Neural cell (in vitro differentiated cells): ENCODE measurements around the gene PRELID2. TPM values are rescaled to one million over a fixed set of nuclear protein-coding genes. Genes with fewer than 3 reads are reported as not detected.

ENCODE experiments used
- H2AFZ ChIP-seq: fragments of 200-600, 300-800 bp; sonication (generic), shearing (Covaris generic); 2 replicates; pipeline ENCODE4 v1.6.0; 2014; ENCODE audit warnings: low read depth, mild to moderate bottlenecking, antibody characterized with exemption, low read length, moderate library complexity
- H3F3A ChIP-seq: fragments of 200-600 bp; shearing (Covaris generic); 2 replicates; pipeline ENCODE4 v1.6.1; 2016; ENCODE audit warnings: mild to moderate bottlenecking, moderate library complexity, mixed read lengths, antibody characterized with exemption, low read length; ENCODE audit not compliant: insufficient read depth, poor library complexity, severe bottlenecking
- H3K27ac ChIP-seq: fragments of 200-600, 300-800 bp; sonication (generic), shearing (Covaris generic); 2 replicates; pipeline ENCODE4 v1.5.1; 2014; ENCODE audit warnings: mild to moderate bottlenecking, low read length, moderate library complexity
- H3K27me3 ChIP-seq: fragments of 300-800, 200-600 bp; sonication (generic), shearing (Covaris generic); 2 replicates; pipeline ENCODE4 v1.6.0; 2014; ENCODE audit warnings: mild to moderate bottlenecking, low read depth, low read length, moderate library complexity; ENCODE audit not compliant: insufficient read depth
- H3K36me3 ChIP-seq: fragments of 300-800, 200-600 bp; sonication (generic), shearing (Covaris generic); 2 replicates; pipeline ENCODE4 v1.5.1; 2014; ENCODE audit warnings: mild to moderate bottlenecking, antibody characterized with exemption, low read length, moderate library complexity; ENCODE audit not compliant: insufficient read depth
- H3K4me2 ChIP-seq: fragments of 300-800, 200-600 bp; sonication (generic), shearing (Covaris generic); 2 replicates; pipeline ENCODE4 v1.6.0; 2014; ENCODE audit warnings: mild to moderate bottlenecking, low read length
- H3K4me3 ChIP-seq: fragments of 300-800, 200-600 bp; sonication (generic), shearing (Covaris generic); 2 replicates; pipeline ENCODE4 v1.5.1; 2014; ENCODE audit warnings: mild to moderate bottlenecking, low read length, moderate library complexity
- H3K79me2 ChIP-seq: fragments of 200-600 bp; shearing (Covaris generic); replicated peaks from 2 replicates; pipeline ENCODE4 v1.6.0; 2014; ENCODE audit warnings: mild to moderate bottlenecking, low read length, moderate library complexity; ENCODE audit not compliant: insufficient read depth
- H3K9ac ChIP-seq: fragments of 300-800, 200-600 bp; sonication (generic), shearing (Covaris generic); 2 replicates; pipeline ENCODE4 v1.6.1; 2016; ENCODE audit warnings: mild to moderate bottlenecking, low read length, mixed read lengths
- H3K9me2 ChIP-seq: fragments of 200-600 bp; shearing (Covaris generic); 2 replicates; pipeline ENCODE4 v1.6.1; 2016; ENCODE audit warnings: mild to moderate bottlenecking, low read length, mixed read lengths; ENCODE audit not compliant: insufficient read depth
- H3K9me3 ChIP-seq: fragments of 200-600, 300-800 bp; sonication (generic), shearing (Covaris generic); 2 replicates; pipeline ENCODE4 v1.6.1; 2016; ENCODE audit warnings: mild to moderate bottlenecking, mixed run types, low read length, moderate library complexity, mixed read lengths
- H4K20me1 ChIP-seq: fragments of 200-600 bp; shearing (Covaris generic); 2 replicates; pipeline ENCODE4 v1.6.1; 2016; ENCODE audit warnings: mild to moderate bottlenecking, mixed run types; ENCODE audit not compliant: insufficient read depth
- EP300 ChIP-seq: fragments of 450-650 bp; conservative IDR thresholded peaks from 2 replicates; pipeline ENCODE4 v1.6.1; 2014; ENCODE audit warnings: antibody characterized with exemption, mild to moderate bottlenecking, moderate library complexity; ENCODE audit not compliant: poor library complexity, severe bottlenecking
- EZH2 ChIP-seq: fragments of 200-600, 300-800 bp; shearing (Covaris generic), sonication (generic); IDR thresholded peaks from 2 replicates; pipeline ENCODE4 v1.6.1; 2014; ENCODE audit warnings: antibody characterized with exemption, low read length, borderline replicate concordance, mild to moderate bottlenecking; ENCODE audit not compliant: insufficient read depth, poor library complexity, severe bottlenecking
- MXI1 ChIP-seq: fragments of 450-650 bp; conservative IDR thresholded peaks from 2 replicates; pipeline ENCODE4 v1.6.1; 2014; ENCODE audit warnings: antibody characterized with exemption, mild to moderate bottlenecking; ENCODE audit not compliant: poor library complexity, severe bottlenecking
- POLR2AphosphoS5 ChIP-seq: IDR thresholded peaks from 2 replicates; pipeline ENCODE4 v1.6.1; 2012
- RAD21 ChIP-seq: fragments of 450-650 bp; conservative IDR thresholded peaks from 2 replicates; pipeline ENCODE4 v1.6.1; 2014; ENCODE audit warnings: antibody characterized with exemption, mild to moderate bottlenecking, moderate library complexity
- SMC3 ChIP-seq: fragments of 450-650 bp; conservative IDR thresholded peaks from 2 replicates; pipeline ENCODE4 v1.6.1; 2014; ENCODE audit warnings: antibody characterized with exemption, mild to moderate bottlenecking, moderate library complexity; ENCODE audit not compliant: poor library complexity
- TAF1 ChIP-seq: IDR thresholded peaks from 2 replicates; pipeline ENCODE4 v1.6.1; 2012; ENCODE audit warnings: low read depth
- polyA plus RNA-seq: library from polyadenylated mRNA; depleted of rRNA; stranded (reverse); fragments of >200 nt; gene quantifications from 2 replicates; pipeline ENCODE4 v1.2.3, GENCODE V29; 2014
- TF ChIP-seq, protein P1 (sequence below): IDR thresholded peaks from 2 replicates; pipeline ENCODE4 v1.6.1; 2012; ENCODE audit warnings: borderline replicate concordance
- TF ChIP-seq, protein P2 (sequence below): fragments of 450-650 bp; IDR thresholded peaks from 2 replicates; pipeline ENCODE4 v1.5.1; 2014; ENCODE audit warnings: antibody characterized with exemption, mild to moderate bottlenecking, moderate library complexity; ENCODE audit not compliant: poor library complexity, severe bottlenecking

Gene PRELID2
- polyA plus RNA-seq, 1 donor from 2014 or later = not detected

DNA sequence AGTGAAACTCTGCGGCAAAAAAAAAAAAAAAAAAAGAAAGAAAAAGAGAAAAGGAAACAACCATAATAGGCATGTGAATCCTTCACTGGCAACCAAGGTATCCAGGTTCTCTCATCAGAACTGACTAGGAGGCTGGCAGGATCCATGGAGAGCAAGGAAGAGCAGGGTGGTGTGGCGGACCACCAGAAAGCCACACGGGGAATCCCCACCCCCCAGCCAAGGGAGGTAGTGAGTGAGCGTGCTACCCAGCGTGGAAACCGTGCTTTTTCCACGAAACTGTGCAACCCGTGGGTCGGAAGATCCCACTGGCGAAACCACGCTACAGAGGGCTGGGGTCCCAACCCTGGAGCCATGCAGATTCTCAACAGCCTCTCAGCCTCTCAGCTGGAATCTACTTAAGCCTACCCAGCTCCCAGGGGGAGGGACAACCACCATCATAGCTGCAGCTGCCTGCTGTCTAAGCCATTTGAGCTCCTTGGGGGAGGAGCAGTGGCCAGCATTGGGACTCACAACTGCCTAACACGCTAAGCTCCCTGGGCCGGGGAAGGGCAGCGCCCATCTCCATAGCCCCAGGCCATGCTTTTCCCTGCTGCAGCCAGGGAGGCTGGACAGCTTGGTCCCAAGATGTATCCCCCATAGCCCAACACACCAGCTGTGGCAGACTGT, 91.6 kb downstream of the PRELID2 start:
- no peak overlapping the region for H3K4me3 ChIP-seq
- H4K20me1 ChIP-seq = no peaks in the 10 kb centered on the region
- no peaks in the 10 kb centered on the region for H3K9me3 ChIP-seq
- H3K79me2 ChIP-seq = no peaks in the 10 kb centered on the region
- no peak overlapping the region for H3K4me2 ChIP-seq
- H3K9me2 ChIP-seq = no peaks in the 10 kb centered on the region
- no peaks in the 10 kb centered on the region for H3K36me3 ChIP-seq
- no peaks in the 10 kb centered on the region for H3F3A ChIP-seq
- no peaks in the 10 kb centered on the region for H3K27me3 ChIP-seq
- H3K9ac ChIP-seq = no peak overlapping the region
- TF ChIP-seq TAF1 = no peak
- TF ChIP-seq, protein P1, sequence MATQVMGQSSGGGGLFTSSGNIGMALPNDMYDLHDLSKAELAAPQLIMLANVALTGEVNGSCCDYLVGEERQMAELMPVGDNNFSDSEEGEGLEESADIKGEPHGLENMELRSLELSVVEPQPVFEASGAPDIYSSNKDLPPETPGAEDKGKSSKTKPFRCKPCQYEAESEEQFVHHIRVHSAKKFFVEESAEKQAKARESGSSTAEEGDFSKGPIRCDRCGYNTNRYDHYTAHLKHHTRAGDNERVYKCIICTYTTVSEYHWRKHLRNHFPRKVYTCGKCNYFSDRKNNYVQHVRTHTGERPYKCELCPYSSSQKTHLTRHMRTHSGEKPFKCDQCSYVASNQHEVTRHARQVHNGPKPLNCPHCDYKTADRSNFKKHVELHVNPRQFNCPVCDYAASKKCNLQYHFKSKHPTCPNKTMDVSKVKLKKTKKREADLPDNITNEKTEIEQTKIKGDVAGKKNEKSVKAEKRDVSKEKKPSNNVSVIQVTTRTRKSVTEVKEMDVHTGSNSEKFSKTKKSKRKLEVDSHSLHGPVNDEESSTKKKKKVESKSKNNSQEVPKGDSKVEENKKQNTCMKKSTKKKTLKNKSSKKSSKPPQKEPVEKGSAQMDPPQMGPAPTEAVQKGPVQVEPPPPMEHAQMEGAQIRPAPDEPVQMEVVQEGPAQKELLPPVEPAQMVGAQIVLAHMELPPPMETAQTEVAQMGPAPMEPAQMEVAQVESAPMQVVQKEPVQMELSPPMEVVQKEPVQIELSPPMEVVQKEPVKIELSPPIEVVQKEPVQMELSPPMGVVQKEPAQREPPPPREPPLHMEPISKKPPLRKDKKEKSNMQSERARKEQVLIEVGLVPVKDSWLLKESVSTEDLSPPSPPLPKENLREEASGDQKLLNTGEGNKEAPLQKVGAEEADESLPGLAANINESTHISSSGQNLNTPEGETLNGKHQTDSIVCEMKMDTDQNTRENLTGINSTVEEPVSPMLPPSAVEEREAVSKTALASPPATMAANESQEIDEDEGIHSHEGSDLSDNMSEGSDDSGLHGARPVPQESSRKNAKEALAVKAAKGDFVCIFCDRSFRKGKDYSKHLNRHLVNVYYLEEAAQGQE = no peak
- TF ChIP-seq EZH2 = no peak
- TF ChIP-seq EP300 = no peak
- TF ChIP-seq SMC3 = no peak
- TF ChIP-seq MXI1 = no peak
- TF ChIP-seq, protein P2, sequence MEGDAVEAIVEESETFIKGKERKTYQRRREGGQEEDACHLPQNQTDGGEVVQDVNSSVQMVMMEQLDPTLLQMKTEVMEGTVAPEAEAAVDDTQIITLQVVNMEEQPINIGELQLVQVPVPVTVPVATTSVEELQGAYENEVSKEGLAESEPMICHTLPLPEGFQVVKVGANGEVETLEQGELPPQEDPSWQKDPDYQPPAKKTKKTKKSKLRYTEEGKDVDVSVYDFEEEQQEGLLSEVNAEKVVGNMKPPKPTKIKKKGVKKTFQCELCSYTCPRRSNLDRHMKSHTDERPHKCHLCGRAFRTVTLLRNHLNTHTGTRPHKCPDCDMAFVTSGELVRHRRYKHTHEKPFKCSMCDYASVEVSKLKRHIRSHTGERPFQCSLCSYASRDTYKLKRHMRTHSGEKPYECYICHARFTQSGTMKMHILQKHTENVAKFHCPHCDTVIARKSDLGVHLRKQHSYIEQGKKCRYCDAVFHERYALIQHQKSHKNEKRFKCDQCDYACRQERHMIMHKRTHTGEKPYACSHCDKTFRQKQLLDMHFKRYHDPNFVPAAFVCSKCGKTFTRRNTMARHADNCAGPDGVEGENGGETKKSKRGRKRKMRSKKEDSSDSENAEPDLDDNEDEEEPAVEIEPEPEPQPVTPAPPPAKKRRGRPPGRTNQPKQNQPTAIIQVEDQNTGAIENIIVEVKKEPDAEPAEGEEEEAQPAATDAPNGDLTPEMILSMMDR = no peak
- TF ChIP-seq POLR2AphosphoS5 = no peak
- no peak for TF ChIP-seq RAD21
- no peak overlapping the region for H3K27ac ChIP-seq
- H2AFZ ChIP-seq = no peak overlapping the region

DNA sequence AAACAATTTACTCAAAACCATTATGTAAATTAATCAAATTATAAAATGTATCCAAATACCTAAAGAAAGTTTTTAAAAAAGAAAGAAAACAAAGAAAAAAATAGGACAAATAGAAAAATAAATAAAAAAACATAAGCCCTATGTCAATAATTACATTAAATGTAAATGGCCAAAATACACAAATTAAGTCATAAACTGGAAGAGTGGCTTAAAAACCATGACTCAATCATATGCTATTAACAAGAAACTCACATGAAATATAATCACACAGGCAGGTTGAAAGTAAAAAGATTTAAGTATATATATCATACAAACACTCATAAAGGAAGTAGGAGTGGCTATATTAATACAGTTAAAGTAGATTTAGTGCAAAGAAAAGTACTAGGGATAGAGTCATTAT, 95.3 kb downstream of the PRELID2 start:
- no peaks in the 10 kb centered on the region for H3K9me3 ChIP-seq
- H3F3A ChIP-seq = no peaks in the 10 kb centered on the region
- no peaks in the 10 kb centered on the region for H3K79me2 ChIP-seq
- H4K20me1 ChIP-seq = no peaks in the 10 kb centered on the region
- TF ChIP-seq TAF1 (no peak), SMC3 (no peak), RAD21 (no peak), POLR2AphosphoS5 (no peak), EZH2 (no peak), MXI1 (no peak), EP300 (no peak)
- TF ChIP-seq, protein P2 = no peak
- TF ChIP-seq, protein P1 = no peak
- H3K9me2 ChIP-seq = no peaks in the 10 kb centered on the region
- H3K9ac ChIP-seq = no peak overlapping the region
- no peaks in the 10 kb centered on the region for H3K27me3 ChIP-seq
- H3K27ac ChIP-seq = no peak overlapping the region
- H2AFZ ChIP-seq = no peak overlapping the region
- H3K4me2 ChIP-seq = no peak overlapping the region
- H3K4me3 ChIP-seq = no peak overlapping the region
- H3K36me3 ChIP-seq = no peaks in the 10 kb centered on the region
